ENCODE results near the gene ALKBH7. TPM values are rescaled to one million over a fixed set of nuclear protein-coding genes. Genes with fewer than 3 reads are reported as not detected.

ALKBH7 gene
- total and polyA plus RNA-seq, 5 experiments from 2014 or later = 73.7 to 162 (median 130) TPM

- peak overlapping the region; percentile 72 to 97 (median 92) for H3K4me3 Mint-ChIP-seq
- H3K4me1 Mint-ChIP-seq = peaks cover 12 to 26% (median 23%) of the 10 kb centered on the region in 4 donors
- ATAC-seq (no peak), DNase-seq (no peak)
- POLR2A ChIA-PET = interaction anchor here (0.6 to 3.3 kb wide), 4 partner anchors 12 to 51 kb away, joined by 5 to 83 read pairs (median 16); partner anchors contain the start of genes CLPP, GTF2F1 and KHSRP
- H3K27ac Mint-ChIP-seq = peak overlapping the region; percentile 43 to 98 (median 94)
- H3K36me3 Mint-ChIP-seq = peaks cover 0 to 19% (median 3%) of the 10 kb centered on the region in 3 donors
- H3K27me3 Mint-ChIP-seq = no peaks in the 10 kb centered on the region
- no peaks in the 10 kb centered on the region for H3K9me3 Mint-ChIP-seq
Observed at GRCh38 chr19:6373813-6374108, 1.2 kb downstream of the ALKBH7 start.

DNA sequence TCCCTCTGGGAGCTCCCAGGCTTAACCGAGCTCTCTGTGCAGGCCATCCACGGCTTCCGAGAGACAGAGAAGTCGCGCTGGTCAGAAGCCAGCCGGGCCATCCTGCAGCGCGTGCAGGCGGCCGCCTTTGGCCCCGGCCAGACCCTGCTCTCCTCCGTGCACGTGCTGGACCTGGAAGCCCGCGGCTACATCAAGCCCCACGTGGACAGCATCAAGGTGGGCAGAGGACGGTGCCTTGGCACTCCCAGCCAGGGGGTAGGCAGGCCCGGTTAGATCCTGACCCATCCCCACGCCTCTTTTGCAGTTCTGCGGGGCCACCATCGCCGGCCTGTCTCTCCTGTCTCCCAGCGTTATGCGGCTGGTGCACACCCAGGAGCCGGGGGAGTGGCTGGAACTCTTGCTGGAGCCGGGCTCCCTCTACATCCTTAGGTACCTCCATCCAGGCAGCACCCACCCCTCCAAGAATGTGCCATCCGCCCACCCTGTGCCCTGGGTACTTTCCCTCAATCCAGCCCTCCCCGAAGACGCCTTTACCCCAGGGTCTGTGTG is 1.6 kb downstream of the ALKBH7 start:
- peak overlapping the region in 3 of 10 donors; percentile 25 to 73 (median 56) for H3K27ac Mint-ChIP-seq
- H3K9me3 Mint-ChIP-seq = no peaks in the 10 kb centered on the region
- peaks cover 12 to 25% (median 22%) of the 10 kb centered on the region in 4 donors for H3K4me1 Mint-ChIP-seq
- no peak for ATAC-seq
- H3K27me3 Mint-ChIP-seq = no peaks in the 10 kb centered on the region
- POLR2A ChIA-PET = interaction anchor here (0.6 to 3.3 kb wide), 4 partner anchors 12 to 51 kb away, joined by 5 to 83 read pairs (median 16); partner anchors contain the start of genes CLPP, GTF2F1 and KHSRP
- peaks cover 0 to 18% (median 3%) of the 10 kb centered on the region in 3 donors for H3K36me3 Mint-ChIP-seq
- peak overlapping the region in 3 of 10 donors; percentile 7 to 97 (median 10) for H3K4me3 Mint-ChIP-seq
- DNase-seq = peak in 1 of 10 donors; percentile 64

DNA sequence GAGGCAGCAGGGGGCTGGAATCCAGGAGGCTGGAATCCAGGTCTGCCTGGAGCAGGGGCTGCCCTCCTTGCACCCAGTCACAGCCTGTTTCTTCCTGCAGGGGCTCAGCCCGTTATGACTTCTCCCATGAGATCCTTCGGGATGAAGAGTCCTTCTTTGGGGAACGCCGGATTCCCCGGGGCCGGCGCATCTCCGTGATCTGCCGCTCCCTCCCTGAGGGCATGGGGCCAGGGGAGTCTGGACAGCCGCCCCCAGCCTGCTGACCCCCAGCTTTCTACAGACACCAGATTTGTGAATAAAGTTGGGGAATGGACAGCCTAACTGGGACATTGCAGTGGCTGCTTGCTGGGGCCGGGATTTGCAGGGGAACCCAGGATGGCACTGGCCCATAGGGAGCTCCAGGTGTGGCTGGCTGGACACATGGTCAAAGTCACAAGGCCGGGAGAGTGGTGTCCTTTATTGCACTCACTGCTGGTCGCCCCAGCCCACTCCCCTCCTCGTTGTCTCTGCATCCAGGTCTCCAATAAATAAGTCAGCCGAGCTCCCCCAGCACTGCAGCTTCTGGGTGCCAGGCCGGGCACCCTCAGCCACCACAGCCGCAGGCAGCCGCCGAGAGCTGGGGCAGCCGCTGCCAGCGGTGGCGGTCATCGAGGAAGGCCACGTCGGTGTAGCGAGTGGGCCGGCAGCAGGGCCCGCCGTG is 2.3 kb downstream of the ALKBH7 start:
- H3K27me3 Mint-ChIP-seq = no peaks in the 10 kb centered on the region
- no peaks in the 10 kb centered on the region for H3K9me3 Mint-ChIP-seq
- DNase-seq (no peak), ATAC-seq (no peak)
- H3K36me3 Mint-ChIP-seq = peaks cover 0 to 20% (median 5%) of the 10 kb centered on the region in 3 donors
- H3K27ac Mint-ChIP-seq = peak overlapping the region in 1 of 10 donors; percentile 25
- H3K4me3 Mint-ChIP-seq = peak overlapping the region in 2 of 10 donors; percentile 7 to 10
- POLR2A ChIA-PET = no interaction called here
- peaks cover 11 to 19% (median 16%) of the 10 kb centered on the region in 4 donors for H3K4me1 Mint-ChIP-seq

- POLR2A ChIA-PET = no interaction called here
- no peaks in the 10 kb centered on the region for H3K27me3 Mint-ChIP-seq
- no peaks in the 10 kb centered on the region for H3K9me3 Mint-ChIP-seq
- peak within 1 kb of the TSS in 1 of 10 donors; percentile 7 for H3K4me3 Mint-ChIP-seq
- peaks cover 11 to 16% (median 14%) of the 10 kb centered on the region in 4 donors for H3K4me1 Mint-ChIP-seq
- H3K27ac Mint-ChIP-seq = peak within 1 kb of the TSS in 5 of 10 donors; percentile 22 to 66 (median 40)
- ATAC-seq = no peak
- DNase-seq = no peak
- peaks cover 0 to 26% (median 10%) of the 10 kb centered on the region in 3 donors for H3K36me3 Mint-ChIP-seq
Observed at GRCh38 chr19:6375411-6376010, 2.9 kb downstream of the ALKBH7 start, which contains the start of gene PSPN. Gene PSPN, minus strand, starts transcription at chr19:6375933. Its CDS starts 84 bp downstream, at chr19:6375849.

DNA sequence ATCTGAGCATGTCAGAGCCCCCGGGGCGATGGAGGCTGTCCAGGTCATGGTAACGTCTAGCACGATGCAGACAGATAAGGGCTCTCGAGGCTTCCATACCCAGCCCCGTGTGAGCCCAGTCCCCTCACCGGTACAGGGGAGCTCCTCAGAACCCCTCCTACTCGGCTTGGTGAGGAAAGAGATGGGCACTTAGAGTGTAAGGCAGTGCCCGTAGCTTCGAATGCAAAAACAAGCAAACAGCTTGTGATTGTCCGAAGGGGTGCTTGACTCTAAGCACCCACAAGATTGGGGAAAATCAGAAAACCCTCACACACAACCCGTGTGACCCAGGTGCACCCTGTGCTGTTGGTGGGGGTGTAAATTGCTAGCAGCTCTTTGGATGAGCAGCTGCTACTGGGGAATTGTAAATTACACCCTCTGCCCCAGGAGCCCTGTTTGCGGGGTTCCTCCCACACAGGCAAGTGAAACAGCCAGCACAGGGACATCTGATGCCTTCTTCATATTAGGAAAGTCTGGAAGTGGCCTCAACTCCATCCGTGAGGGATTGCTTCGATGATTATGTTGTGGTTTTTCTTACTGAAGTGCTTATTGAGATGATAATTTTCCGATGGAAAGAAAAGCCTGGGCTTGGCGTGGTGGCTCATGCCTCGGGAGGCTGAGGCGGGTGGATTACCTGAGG is 4.1 kb downstream of the ALKBH7 start:
- ATAC-seq = no peak
- DNase-seq = no peak
- peaks cover 11 to 16% (median 13%) of the 10 kb centered on the region in 4 donors for H3K4me1 Mint-ChIP-seq
- H3K27me3 Mint-ChIP-seq = no peaks in the 10 kb centered on the region
- H3K36me3 Mint-ChIP-seq = peaks cover 0 to 37% (median 14%) of the 10 kb centered on the region in 3 donors
- H3K27ac Mint-ChIP-seq = peak overlapping the region in 3 of 10 donors; percentile 22 to 66 (median 51)
- H3K9me3 Mint-ChIP-seq = no peaks in the 10 kb centered on the region
- H3K4me3 Mint-ChIP-seq = no peak overlapping the region
- POLR2A ChIA-PET = no interaction called here

DNA sequence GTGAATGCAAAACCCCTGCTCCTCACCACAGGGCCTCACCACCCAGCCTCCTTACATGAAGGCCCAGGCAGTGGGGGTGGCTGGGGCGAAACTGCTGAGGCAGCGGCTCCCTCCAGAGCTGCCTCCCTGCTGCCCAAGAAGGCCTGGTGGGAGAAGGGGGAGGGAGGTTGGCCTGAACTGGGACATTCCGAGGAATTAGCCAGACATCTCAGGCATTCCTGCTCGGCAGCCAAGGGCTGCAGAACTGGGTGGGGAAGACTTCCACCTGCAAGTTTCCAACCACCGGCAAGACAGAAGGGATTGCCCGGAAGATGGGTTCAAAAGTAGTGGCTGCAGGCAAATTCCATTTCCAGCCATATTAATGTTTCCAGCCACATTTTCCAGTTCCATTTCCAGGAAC is 5.4 kb downstream of the ALKBH7 start:
- POLR2A ChIA-PET = interaction anchor here (1.0 kb wide), 1 partner anchor 48 kb away, joined by 3 read pairs; no protein-coding TSS in a partner anchor
- DNase-seq (no peak), ATAC-seq (no peak)
- Mint-ChIP-seq H3K9me3 (no peaks in the 10 kb centered on the region), H3K27me3 (no peaks in the 10 kb centered on the region), H3K4me3 (no peak overlapping the region), H3K4me1 (peaks cover 4 to 10% (median 8%) of the 10 kb centered on the region in 4 donors), H3K36me3 (peaks cover 0 to 51% (median 19%) of the 10 kb centered on the region in 3 donors), H3K27ac (peak overlapping the region in 1 of 10 donors; percentile 27)

DNA sequence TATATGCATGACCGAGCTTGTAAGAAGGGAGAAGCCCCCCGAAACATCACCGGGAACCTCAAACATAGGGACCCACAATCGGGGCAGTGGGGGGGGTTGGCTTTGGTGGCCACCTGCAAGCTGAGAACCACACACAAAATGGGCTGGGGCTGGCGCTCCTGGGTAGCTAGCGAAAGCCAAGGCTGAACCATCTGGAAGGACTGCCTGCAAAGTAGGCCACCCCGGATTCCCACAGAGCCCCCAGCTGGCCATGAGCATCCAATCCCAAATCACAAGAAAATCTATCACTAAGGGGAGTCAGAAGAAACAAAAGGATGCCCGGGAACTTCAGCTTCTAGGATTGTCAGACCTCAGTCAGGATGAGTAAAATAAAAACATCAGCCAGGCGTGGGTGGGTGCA is 5.9 kb downstream of the ALKBH7 start:
- Mint-ChIP-seq H3K4me1 (peaks cover 4 to 9% (median 6%) of the 10 kb centered on the region in 4 donors), H3K4me3 (no peak overlapping the region), H3K9me3 (no peaks in the 10 kb centered on the region), H3K27me3 (no peaks in the 10 kb centered on the region), H3K27ac (peak overlapping the region in 1 of 10 donors; percentile 19), H3K36me3 (peaks cover 0 to 55% (median 19%) of the 10 kb centered on the region in 3 donors)
- ATAC-seq = no peak
- POLR2A ChIA-PET = interaction anchor here (1.0 kb wide), 1 partner anchor 48 kb away, joined by 3 read pairs; no protein-coding TSS in a partner anchor
- DNase-seq = no peak

DNA sequence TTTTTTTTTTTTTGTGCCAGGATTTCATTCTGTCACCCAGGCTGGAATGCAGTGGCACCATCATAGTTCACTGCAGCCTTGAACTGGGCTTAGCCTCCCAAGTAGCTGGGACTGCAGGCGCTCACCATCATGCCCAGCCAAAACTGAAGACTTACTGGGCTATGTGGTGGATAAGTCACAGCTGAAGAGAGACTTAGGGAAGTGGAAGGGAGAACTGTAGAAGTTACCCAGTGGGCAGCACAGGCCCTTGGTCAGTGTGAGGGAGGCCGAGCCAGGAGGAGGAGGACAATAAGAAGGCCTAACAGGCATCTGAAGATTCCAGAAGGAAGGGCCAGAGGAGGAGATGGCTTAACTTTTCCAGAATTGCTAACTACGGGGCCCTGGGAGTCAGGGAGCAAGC is 7.2 kb downstream of the ALKBH7 start:
- DNase-seq (no peak), ATAC-seq (no peak)
- Mint-ChIP-seq H3K27me3 (no peaks in the 10 kb centered on the region), H3K4me1 (peaks cover 0 to 2% (median 1%) of the 10 kb centered on the region in 4 donors), H3K4me3 (no peak overlapping the region), H3K9me3 (no peaks in the 10 kb centered on the region), H3K36me3 (peaks cover 0 to 63% (median 19%) of the 10 kb centered on the region in 3 donors), H3K27ac (peak overlapping the region in 1 of 10 donors; percentile 60)
- POLR2A ChIA-PET = interaction anchor here (0.7 kb wide), 1 partner anchor 14 kb away, joined by 4 read pairs; no protein-coding TSS in a partner anchor

GRCh38 chr19:6381030-6381750 is 8.6 kb downstream of the ALKBH7 start:
- ATAC-seq = no peak
- H3K36me3 Mint-ChIP-seq = peaks cover 0 to 75% (median 19%) of the 10 kb centered on the region in 3 donors
- no peaks in the 10 kb centered on the region for H3K27me3 Mint-ChIP-seq
- H3K4me1 Mint-ChIP-seq = peaks cover 0 to 2% (median 1%) of the 10 kb centered on the region in 4 donors
- H3K27ac Mint-ChIP-seq = no peak overlapping the region
- H3K9me3 Mint-ChIP-seq = no peaks in the 10 kb centered on the region
- no peak overlapping the region for H3K4me3 Mint-ChIP-seq
- DNase-seq = no peak
- POLR2A ChIA-PET = no interaction called here

GRCh38 chr19:6383188-6383587 is 10.6 kb downstream of the ALKBH7 start:
- no peaks in the 10 kb centered on the region for H3K27me3 Mint-ChIP-seq
- H3K4me3 Mint-ChIP-seq = no peak overlapping the region
- peaks cover 0 to 4% (median 1%) of the 10 kb centered on the region in 4 donors for H3K4me1 Mint-ChIP-seq
- ATAC-seq = no peak
- no peaks in the 10 kb centered on the region for H3K9me3 Mint-ChIP-seq
- peaks cover 0 to 91% (median 22%) of the 10 kb centered on the region in 3 donors for H3K36me3 Mint-ChIP-seq
- peak overlapping the region in 3 of 10 donors; percentile 11 to 75 (median 40) for H3K27ac Mint-ChIP-seq
- POLR2A ChIA-PET = no interaction called here
- DNase-seq = no peak

GRCh38 chr19:6384381-6384780 is 11.8 kb downstream of the ALKBH7 start:
- H3K9me3 Mint-ChIP-seq = no peaks in the 10 kb centered on the region
- no peak overlapping the region for H3K4me3 Mint-ChIP-seq
- POLR2A ChIA-PET = no interaction called here
- H3K27ac Mint-ChIP-seq = peak overlapping the region in 1 of 10 donors; percentile 25
- no peak for DNase-seq
- peaks cover 0 to 90% (median 22%) of the 10 kb centered on the region in 3 donors for H3K36me3 Mint-ChIP-seq
- no peaks in the 10 kb centered on the region for H3K27me3 Mint-ChIP-seq
- no peak for ATAC-seq
- H3K4me1 Mint-ChIP-seq = peaks cover 0 to 6% (median 0%) of the 10 kb centered on the region in 4 donors

GRCh38 chr19:6387372-6387771 is 14.8 kb downstream of the ALKBH7 start:
- peak overlapping the region in 1 of 10 donors; percentile 67 for H3K27ac Mint-ChIP-seq
- H3K9me3 Mint-ChIP-seq = no peaks in the 10 kb centered on the region
- H3K4me3 Mint-ChIP-seq = no peak overlapping the region
- DNase-seq (no peak), ATAC-seq (no peak)
- POLR2A ChIA-PET = no interaction called here
- H3K36me3 Mint-ChIP-seq = peaks cover 0 to 80% (median 11%) of the 10 kb centered on the region in 3 donors
- H3K27me3 Mint-ChIP-seq = no peaks in the 10 kb centered on the region
- H3K4me1 Mint-ChIP-seq = peaks cover 10 to 22% (median 14%) of the 10 kb centered on the region in 4 donors
